Retinal pigment epithelial cell (primary cell): ENCODE results near the gene MAMDC2.

Source experiments
- DNase-seq: peaks from one replicate; pipeline ENCODE4 v3.0.0-alpha.2; 2010; ENCODE audit warnings: low read depth
- H3K4me3 ChIP-seq: 2 replicates; pipeline ENCODE4 v1.5.1; 2011; ENCODE audit warnings: mild to moderate bottlenecking, low read length, control low read depth, moderate library complexity
- TF ChIP-seq, protein P1 (sequence below): conservative IDR thresholded peaks from 2 replicates; pipeline ENCODE4 v1.5.1; 2011; ENCODE audit warnings: low read depth, low read length, control low read depth, inconsistent platforms

Gene MAMDC2

DNA sequence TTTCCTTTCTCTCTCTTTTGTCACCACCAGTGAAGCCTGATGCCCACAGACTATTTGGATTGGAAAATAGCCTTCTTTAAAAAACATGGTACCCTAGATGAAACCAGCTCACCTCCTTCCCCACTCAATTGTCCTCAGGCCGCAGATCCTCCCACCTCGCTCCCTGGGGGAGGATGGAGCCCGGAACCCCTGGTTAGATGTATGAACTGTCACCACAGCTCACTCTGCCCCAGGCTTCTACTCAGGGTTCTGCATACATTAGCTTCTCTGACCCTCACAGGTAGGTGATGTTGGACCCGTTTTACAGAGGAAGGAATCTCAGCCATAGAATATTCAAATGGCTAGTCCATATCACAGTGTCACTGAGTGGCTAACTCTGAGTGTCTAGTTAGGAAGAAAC, 1.8 kb downstream of the MAMDC2 start:
- DNase-seq = no peak
- H3K4me3 ChIP-seq = no peak overlapping the region
- TF ChIP-seq, protein P1, sequence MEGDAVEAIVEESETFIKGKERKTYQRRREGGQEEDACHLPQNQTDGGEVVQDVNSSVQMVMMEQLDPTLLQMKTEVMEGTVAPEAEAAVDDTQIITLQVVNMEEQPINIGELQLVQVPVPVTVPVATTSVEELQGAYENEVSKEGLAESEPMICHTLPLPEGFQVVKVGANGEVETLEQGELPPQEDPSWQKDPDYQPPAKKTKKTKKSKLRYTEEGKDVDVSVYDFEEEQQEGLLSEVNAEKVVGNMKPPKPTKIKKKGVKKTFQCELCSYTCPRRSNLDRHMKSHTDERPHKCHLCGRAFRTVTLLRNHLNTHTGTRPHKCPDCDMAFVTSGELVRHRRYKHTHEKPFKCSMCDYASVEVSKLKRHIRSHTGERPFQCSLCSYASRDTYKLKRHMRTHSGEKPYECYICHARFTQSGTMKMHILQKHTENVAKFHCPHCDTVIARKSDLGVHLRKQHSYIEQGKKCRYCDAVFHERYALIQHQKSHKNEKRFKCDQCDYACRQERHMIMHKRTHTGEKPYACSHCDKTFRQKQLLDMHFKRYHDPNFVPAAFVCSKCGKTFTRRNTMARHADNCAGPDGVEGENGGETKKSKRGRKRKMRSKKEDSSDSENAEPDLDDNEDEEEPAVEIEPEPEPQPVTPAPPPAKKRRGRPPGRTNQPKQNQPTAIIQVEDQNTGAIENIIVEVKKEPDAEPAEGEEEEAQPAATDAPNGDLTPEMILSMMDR = no peak

DNA sequence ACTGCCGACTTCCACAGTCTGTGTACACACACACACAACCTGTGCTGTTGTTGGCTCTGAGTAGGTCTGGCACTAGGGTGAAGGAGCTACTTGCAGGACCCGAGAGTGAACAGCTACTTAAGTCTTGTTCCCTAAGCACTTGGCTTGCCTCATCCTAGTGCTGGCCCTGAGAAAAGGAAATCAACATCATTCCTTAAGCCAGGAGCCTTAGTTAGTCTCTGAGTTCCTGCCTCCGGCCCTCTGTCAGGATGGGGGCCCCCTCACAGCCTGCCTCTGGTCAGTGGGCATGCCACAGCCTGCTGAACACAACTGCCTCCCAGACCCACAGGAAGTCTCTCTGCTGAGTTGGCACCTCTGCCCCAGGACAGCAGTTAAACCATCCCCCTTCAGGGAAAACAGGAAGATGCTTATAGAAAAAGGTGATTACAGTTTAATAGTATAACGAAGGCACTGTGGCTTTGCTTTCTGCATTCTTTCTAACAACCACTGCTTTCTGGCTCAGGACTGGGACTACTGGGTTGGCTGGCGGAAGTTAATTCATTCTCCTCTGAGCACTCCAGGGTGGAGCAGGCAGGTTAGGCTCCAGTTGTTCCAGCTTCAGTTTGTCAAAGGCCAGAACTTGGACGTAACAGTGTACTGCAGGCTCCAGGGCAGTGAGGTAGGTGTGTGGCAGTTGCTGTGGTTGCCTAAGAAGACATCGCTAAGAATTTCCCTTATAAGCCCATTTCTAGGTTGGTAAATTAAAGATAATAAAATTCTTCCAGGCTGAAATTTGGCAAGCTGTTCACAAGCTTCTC, 2.8 kb downstream of the MAMDC2 start:
- no peak overlapping the region for H3K4me3 ChIP-seq

DNA sequence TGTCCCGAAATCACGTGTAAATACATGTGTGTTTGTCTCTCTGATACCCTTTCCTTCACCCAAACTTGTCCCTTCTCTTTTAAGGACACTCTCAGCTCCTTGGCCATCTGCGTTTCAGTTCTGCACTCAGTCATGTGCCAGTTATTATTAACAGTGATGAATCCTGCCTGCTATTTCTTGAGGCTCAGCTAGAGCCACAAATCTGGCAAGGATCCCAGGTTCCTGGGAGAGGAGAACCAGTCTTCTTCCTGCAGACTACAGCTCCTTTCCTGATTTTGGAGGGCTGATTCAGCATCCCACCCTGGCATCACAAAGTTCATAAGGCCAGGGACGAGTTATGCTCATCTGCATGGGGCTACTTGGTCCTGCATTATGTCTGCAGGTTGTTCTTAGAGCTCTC, 5.6 kb downstream of the MAMDC2 start:
- DNase-seq = peak; percentile 81
- no peak overlapping the region for H3K4me3 ChIP-seq
- TF ChIP-seq, protein P1 = no peak

More for the DNA sequence above, 2.8 kb downstream of the MAMDC2 start:
- TF ChIP-seq, protein P1 = no peak
- DNase-seq = no peak

DNA sequence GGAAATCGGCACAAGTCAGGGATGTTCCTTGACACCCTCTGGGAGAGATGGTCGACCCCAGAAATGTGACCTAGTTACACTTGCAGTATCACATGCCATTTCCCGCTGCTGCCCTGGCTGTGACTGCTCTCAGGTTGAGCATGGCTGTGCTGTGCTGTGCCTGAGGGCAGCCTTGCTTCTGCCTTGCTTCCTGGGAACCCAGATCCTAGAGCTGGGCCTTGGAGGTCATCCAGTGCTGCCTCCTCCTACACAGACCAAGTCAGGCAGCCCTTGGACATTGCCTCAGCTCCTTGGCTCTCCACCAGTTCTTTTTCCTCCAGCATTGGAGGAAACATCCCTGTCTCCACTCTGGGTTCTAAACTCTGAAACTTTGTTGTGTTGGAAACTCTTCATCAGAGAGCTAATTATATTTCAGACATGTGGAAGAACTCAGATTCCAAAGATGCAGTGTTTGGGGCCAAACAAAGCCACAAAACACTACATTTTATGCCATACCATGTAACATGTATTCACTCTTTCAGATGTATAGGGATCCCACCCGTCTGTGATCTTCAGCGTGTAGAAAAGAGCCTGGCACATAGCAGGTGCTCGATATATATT, 6.1 kb downstream of the MAMDC2 start:
- DNase-seq = no peak
- TF ChIP-seq, protein P1 = no peak
- no peak overlapping the region for H3K4me3 ChIP-seq

DNA sequence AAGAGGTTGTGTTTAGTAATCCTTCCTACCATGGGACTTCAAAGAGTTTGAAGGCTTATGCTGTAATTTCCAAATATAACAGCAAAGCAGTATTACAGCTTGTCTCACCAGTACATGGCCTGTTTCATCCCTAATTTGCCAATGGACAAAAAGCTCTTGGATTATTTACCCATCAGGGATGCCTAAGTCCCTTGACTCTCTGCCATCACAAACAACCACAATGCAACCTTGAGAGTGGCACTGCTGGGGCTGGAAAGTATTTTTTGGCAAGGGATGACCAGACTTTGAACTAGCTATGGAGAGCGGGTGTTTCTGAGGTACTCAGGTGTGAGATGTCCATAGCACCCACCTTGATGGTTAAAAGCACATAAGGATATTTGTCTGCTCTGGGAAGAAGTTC, 9.1 kb downstream of the MAMDC2 start:
- no peak for DNase-seq
- TF ChIP-seq, protein P1 = no peak

DNA sequence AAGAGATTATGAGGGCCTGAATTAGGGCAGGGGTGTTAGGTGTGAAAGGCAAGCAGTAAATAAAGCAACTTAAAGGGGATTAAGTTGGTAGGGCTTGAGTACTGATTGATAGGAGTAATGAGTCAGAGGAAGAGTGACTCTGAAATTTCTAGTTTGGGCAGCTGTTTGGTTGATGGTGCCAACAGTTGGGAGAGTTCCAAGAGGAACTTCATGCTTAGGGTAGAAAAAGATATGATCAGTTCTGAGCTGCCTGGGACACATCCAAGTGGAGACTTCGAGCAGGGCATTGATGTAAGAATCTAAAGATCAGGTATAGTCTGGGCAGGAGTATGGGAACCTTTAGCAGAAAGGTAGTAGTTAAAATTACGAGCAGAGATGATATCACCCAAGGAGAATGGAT, 10.2 kb downstream of the MAMDC2 start:
- TF ChIP-seq, protein P1 = no peak
- peak; percentile 86 for DNase-seq
- no peak overlapping the region for H3K4me3 ChIP-seq

More for the DNA sequence above, 9.1 kb downstream of the MAMDC2 start:
- H3K4me3 ChIP-seq = no peak overlapping the region

DNA sequence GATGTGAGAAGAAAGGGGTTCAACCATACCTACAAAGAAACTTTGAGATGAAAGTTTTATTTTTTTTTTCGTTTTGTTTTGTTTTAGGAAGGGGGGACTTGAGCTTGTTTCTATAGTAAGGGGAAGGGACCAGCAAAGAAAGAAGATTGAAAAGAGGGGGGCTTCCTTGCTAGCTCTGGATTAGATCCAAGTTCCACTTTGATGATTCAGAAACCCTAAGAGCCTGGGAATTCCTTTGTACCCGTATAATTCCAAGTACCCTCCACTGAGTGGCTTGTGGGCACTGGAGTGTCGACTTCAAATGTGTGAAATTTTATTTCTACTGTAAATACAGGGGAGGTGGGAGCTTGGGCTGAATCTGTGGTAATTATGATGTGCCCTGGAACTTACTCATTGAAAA, 10.9 kb downstream of the MAMDC2 start:
- TF ChIP-seq, protein P1 = no peak
- DNase-seq = no peak
- no peak overlapping the region for H3K4me3 ChIP-seq
